Measurements from ENCODE around the gene CLIP3. TPM values are rescaled to one million over a fixed set of nuclear protein-coding genes. Genes with fewer than 3 reads are reported as not detected.

The CLIP3 gene
- total RNA-seq, 2 donors from 2014 or later = 3.3 to 4.9 TPM

- WGBS, 2 donors = 85 to 100% methylated on average over 2 of the region's 2 CpGs
- ATAC-seq (no peak), DNase-seq (no peak)
- TF ChIP-seq CTCF (IDR thresholded peaks at IDR 0.05) (no peak), POLR2A (IDR thresholded peaks at IDR 0.05) (no peak)
- H3K4me1 ChIP-seq = no peaks in the 10 kb centered on the region
- H3K4me3 ChIP-seq = no peak overlapping the region
- H3K36me3 ChIP-seq (replicated peaks in 1 of 2; ENCODE audit: insufficient read depth in 1 of 2, low read depth in 2 of 2) = no peaks in the 10 kb centered on the region
- no peak overlapping the region for H3K27ac ChIP-seq
- H3K27me3 ChIP-seq = no peaks in the 10 kb centered on the region
- H3K9me3 ChIP-seq = no peaks in the 10 kb centered on the region
- intact Hi-C loops (cut with DNase I) = no loop called here
Measured at GRCh38 chr19:36061367-36061766, 28.7 kb upstream of the CLIP3 start.

GRCh38 chr19:36060430-36060829 is 27.8 kb upstream of the CLIP3 start:
- DNase-seq (peak in 2 of 4 donors; percentile 16 to 28), ATAC-seq (peak; percentile 40)
- Histone ChIP-seq H3K4me3 (no peak overlapping the region), H3K27ac (no peak overlapping the region), H3K27me3 (no peaks in the 10 kb centered on the region), H3K4me1 (peaks cover 2% of the 10 kb centered on the region), H3K9me3 (no peaks in the 10 kb centered on the region), H3K36me3 (replicated peaks in 1 of 2; ENCODE audit: insufficient read depth in 1 of 2, low read depth in 2 of 2) (no peaks in the 10 kb centered on the region)
- 78 to 86% methylated on average over 4 of the region's 4 CpGs for WGBS, 2 donors
- intact Hi-C loops (cut with DNase I) = no loop called here
- no peak for TF ChIP-seq POLR2A (IDR thresholded peaks at IDR 0.05)
- peak in 3 of 7 experiments; percentile 12 to 28 (median 28) for TF ChIP-seq CTCF (IDR thresholded peaks at IDR 0.05)

- no peak overlapping the region for H3K4me3 ChIP-seq
- peaks cover 8% of the 10 kb centered on the region for H3K4me1 ChIP-seq
- TF ChIP-seq CTCF (IDR thresholded peaks at IDR 0.05) (no peak), POLR2A (IDR thresholded peaks at IDR 0.05) (no peak)
- H3K36me3 ChIP-seq (replicated peaks in 1 of 2; ENCODE audit: insufficient read depth in 1 of 2, low read depth in 2 of 2) = no peaks in the 10 kb centered on the region
- no peak for DNase-seq
- H3K9me3 ChIP-seq = no peaks in the 10 kb centered on the region
- no peaks in the 10 kb centered on the region for H3K27me3 ChIP-seq
- WGBS, 2 donors = 78 to 85% methylated on average over 6 of the region's 6 CpGs
- ATAC-seq = no peak
- intact Hi-C loops (cut with DNase I) = no loop called here
- no peak overlapping the region for H3K27ac ChIP-seq
Measured at GRCh38 chr19:36059180-36059910, 26.7 kb upstream of the CLIP3 start.

- ATAC-seq = no peak
- DNase-seq = no peak
- WGBS, 2 donors = 75 to 77% methylated on average over 11 to 12 of the region's 12 CpGs
- Histone ChIP-seq H3K4me3 (no peak overlapping the region), H3K36me3 (replicated peaks in 1 of 2; ENCODE audit: insufficient read depth in 1 of 2, low read depth in 2 of 2) (no peaks in the 10 kb centered on the region), H3K4me1 (peaks cover 8% of the 10 kb centered on the region), H3K27me3 (no peaks in the 10 kb centered on the region), H3K27ac (no peak overlapping the region), H3K9me3 (no peaks in the 10 kb centered on the region)
- intact Hi-C loops (cut with DNase I) = no loop called here
- TF ChIP-seq CTCF (IDR thresholded peaks at IDR 0.05) = no peak
- TF ChIP-seq POLR2A (IDR thresholded peaks at IDR 0.05) = no peak
Measured at GRCh38 chr19:36058481-36059179, 26.0 kb upstream of the CLIP3 start.
